B cell (primary cell): ENCODE data around the gene OR52D1.

Source experiments
- CTCF ChIP-seq: fragments of 200-600 bp; IDR thresholded peaks from one replicate; pipeline ENCODE4 v1.8.0; 2022; ENCODE audit warnings: antibody characterized with exemption, mild to moderate bottlenecking
- EZH2 ChIP-seq: IDR thresholded peaks from 2 replicates; pipeline ENCODE4 v1.6.1; 2012; ENCODE audit warnings: borderline replicate concordance, low read depth, mild to moderate bottlenecking, moderate library complexity, low read length; ENCODE audit not compliant: insufficient read depth, poor library complexity, severe bottlenecking

GRCh38 chr11:5514841-5515240, 26.4 kb downstream of the OR52D1 start:
- TF ChIP-seq CTCF = no peak
- no peak for TF ChIP-seq EZH2
